GM10847 (cell line): ENCODE data around the gene HSPB3.

Experiments used
- POLR2A ChIP-seq: IDR thresholded peaks from 2 replicates; pipeline ENCODE4 v1.6.1; 2011; ENCODE audit not compliant: insufficient read length; ENCODE audit errors: extremely low read depth

The HSPB3 gene

GRCh38 chr5:54450542-54450941 is 5.0 kb upstream of the HSPB3 start:
- TF ChIP-seq POLR2A = no peak

- no peak for TF ChIP-seq POLR2A
Measured at GRCh38 chr5:54453046-54453445, 2.5 kb upstream of the HSPB3 start.

- TF ChIP-seq POLR2A = no peak
Measured at GRCh38 chr5:54454602-54455001, 897 bp upstream of the HSPB3 start.

GRCh38 chr5:54457094-54457862 is 1.8 kb downstream of the HSPB3 start:
- TF ChIP-seq POLR2A = no peak

GRCh38 chr5:54458221-54458620 is 2.7 kb downstream of the HSPB3 start:
- TF ChIP-seq POLR2A = no peak

- TF ChIP-seq POLR2A = no peak
Measured at GRCh38 chr5:54460181-54460919, 4.9 kb downstream of the HSPB3 start.

- no peak for TF ChIP-seq POLR2A
Measured at GRCh38 chr5:54462281-54462680, 6.8 kb downstream of the HSPB3 start.

GRCh38 chr5:54463713-54464112 is 8.2 kb downstream of the HSPB3 start:
- no peak for TF ChIP-seq POLR2A

GRCh38 chr5:54469622-54470021 is 14.1 kb downstream of the HSPB3 start:
- no peak for TF ChIP-seq POLR2A

GRCh38 chr5:54470128-54470527 is 14.6 kb downstream of the HSPB3 start:
- no peak for TF ChIP-seq POLR2A

GRCh38 chr5:54470677-54471076 is 15.2 kb downstream of the HSPB3 start:
- no peak for TF ChIP-seq POLR2A

GRCh38 chr5:54471398-54471797 is 15.9 kb downstream of the HSPB3 start:
- TF ChIP-seq POLR2A = no peak

- TF ChIP-seq POLR2A = no peak
Measured at GRCh38 chr5:54476682-54477081, 21.2 kb downstream of the HSPB3 start.

- TF ChIP-seq POLR2A = no peak
Measured at GRCh38 chr5:54477941-54478478, 22.5 kb downstream of the HSPB3 start.

- no peak for TF ChIP-seq POLR2A
Measured at GRCh38 chr5:54480296-54480695, 24.8 kb downstream of the HSPB3 start.

GRCh38 chr5:54484219-54484894 is 28.9 kb downstream of the HSPB3 start:
- TF ChIP-seq POLR2A = no peak

- no peak for TF ChIP-seq POLR2A
Measured at GRCh38 chr5:54491326-54491725, 35.8 kb downstream of the HSPB3 start.
